GM19324 (cell line): Measurements from ENCODE around the gene RPL18A.

Experiments
- ATAC-seq: cut with Tn5 transposase; IDR thresholded peaks from one replicate; pipeline ENCODE4 v1.9.1; 2021; ENCODE audit warnings: mild to moderate bottlenecking, moderate library complexity; ENCODE audit not compliant: unreplicated experiment, low FRiP score

Gene RPL18A

GRCh38 chr19:17889609-17890214, 30.0 kb downstream of the RPL18A start:
- ATAC-seq: no peak

- ATAC-seq: no peak
Measured at GRCh38 chr19:17893766-17894165, 34.1 kb downstream of the RPL18A start.

- ATAC-seq: no peak
Measured at GRCh38 chr19:17902701-17903100, 43.0 kb downstream of the RPL18A start.

GRCh38 chr19:17908244-17908643, 48.5 kb downstream of the RPL18A start:
- no peak for ATAC-seq

- ATAC-seq: no peak
Measured at GRCh38 chr19:17909003-17909732, 49.5 kb downstream of the RPL18A start.

- ATAC-seq: no peak
Measured at GRCh38 chr19:17910791-17911360, 51.2 kb downstream of the RPL18A start.
